Renal pelvis (tissue), 4 donors: ENCODE results near the gene FN3KRP. TPM values are rescaled to one million over a fixed set of nuclear protein-coding genes. Genes with fewer than 3 reads are reported as not detected.
"Not testable (repeated sequence)": the region's sequence is repeated elsewhere in the genome, so short reads cannot be mapped to it uniquely, and the experiment has no call there.

ENCODE experiments used
- DNase-seq: peaks from one replicate; pipeline ENCODE4 v3.0.0-alpha.2; 2013
- polyA plus RNA-seq, 3 donors: library from polyadenylated mRNA; unstranded; fragments of 120-200 nt; gene quantifications; one replicate each; pipeline ENCODE4 v1.2.1, GENCODE V29; 2013; ENCODE audit not compliant: insufficient read length in 3 of 3

Gene FN3KRP
- polyA plus RNA-seq, 3 donors: 48.1 to 52.8 (median 51.8) TPM

DNA sequence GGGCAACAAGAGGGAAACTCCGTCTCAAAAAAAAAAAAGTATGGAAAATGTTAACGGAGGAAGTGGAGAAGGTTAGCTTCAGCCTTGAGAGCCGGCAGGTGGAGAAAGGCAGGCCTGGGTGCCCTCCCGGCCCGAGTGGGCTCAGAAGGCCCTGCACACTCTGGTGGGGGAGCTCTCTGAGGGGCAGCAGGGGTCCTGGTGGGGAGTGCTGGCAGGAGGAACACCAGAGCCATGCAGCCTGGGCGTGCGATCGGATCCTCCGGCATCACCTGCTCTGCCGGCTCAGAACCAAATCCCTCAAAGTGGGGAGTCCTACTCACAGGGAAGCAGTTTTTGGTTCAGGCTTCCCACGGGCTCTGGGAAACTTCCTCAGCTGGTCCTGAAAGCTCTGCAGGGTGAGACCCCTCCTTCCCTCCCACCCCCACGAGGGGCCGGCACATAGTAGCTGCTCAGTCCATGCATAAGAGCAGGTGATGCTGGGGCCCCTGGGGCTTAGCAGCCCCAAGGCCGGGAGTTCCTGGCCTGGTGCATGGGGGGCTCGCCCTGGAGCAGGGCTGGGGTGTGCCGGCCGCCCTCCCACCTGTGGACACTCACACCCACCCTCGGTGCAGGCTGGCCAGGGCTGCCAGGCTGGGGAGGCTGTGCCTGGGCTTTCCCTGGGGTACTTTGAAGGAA lies 20.1 kb downstream of the FN3KRP start:
- no peak for DNase-seq

DNA sequence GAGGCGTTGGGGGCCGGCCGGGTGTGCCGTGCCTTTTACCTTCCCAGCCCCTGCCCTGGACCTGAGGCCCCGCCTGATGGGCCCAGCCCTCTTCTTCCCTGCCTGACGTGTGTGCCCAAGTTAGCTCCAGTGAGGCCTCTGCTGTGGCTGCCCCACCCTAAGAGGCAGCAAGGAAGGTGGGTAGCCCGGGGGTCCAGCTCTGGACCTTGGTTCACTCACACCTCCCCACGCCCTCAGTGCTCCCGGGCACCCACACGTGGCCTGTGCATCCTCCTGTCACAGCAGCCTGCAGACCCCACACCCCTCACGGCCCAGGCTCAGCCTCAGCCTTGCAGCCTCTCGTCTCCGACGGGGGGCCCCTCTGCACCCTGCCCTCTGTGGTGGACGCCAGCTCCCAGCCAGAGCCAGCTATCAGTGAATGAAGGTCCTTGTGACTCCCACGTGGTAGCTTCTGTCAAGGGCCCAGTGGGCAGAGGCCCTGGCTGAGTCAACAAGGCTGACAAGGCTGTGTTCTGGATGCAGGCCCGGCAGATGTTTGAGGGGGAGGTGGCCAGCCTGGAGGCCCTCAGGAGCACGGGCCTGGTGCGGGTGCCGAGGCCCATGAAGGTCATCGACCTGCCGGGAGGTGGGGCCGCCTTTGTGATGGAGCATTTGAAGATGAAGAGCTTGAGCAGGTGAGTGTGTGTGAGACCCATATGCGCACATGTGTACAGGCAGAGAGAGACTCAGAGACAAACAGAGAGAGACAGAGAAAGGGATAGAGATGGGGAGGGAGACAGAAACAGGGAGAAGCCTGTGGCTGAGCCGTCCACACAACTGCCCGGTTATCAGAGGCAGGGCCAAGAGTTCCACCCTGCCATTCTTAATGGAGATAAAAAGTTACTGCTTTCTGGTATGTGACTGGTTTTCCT lies 21.7 kb downstream of the FN3KRP start:
- no peak for DNase-seq

DNA sequence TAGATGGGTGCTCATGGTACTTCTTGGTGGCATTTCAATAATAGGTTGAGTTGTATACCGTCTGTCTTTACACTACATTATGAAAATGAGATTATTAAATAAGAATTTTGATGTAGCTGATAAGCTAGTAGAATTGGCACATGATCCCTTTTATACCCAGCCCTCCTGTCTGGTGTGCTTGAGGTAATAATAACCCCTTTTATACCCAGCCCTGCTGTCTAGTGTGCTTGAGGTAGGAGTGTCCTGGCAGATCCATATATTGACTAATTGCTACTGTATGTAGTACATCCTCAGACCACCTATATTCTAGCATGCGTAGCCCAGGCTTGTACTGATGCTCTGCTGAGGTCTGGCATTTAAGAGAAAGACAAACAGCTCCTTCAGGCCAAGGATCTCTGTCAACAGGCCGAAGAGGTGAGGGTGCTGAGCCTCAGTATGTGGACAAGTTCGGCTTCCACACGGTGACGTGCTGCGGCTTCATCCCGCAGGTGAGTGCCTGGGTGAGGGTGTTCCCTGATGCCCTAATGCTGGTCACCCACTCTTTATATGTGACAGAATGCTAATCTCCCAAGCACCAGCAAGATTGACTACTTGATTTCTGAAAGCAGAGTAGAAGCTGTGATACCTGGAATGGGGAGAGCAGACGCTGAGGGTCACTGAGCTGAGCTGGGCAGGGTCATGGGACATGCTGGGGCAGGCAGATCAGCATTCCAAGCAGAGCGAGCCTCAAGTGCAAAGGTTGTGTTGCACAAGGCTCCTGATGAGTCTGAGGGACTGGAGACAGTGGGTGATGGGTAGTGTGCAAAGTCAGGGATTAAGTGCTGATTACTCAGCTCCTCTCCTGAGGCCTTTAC lies 24.6 kb downstream of the FN3KRP start:
- DNase-seq: no peak

DNA sequence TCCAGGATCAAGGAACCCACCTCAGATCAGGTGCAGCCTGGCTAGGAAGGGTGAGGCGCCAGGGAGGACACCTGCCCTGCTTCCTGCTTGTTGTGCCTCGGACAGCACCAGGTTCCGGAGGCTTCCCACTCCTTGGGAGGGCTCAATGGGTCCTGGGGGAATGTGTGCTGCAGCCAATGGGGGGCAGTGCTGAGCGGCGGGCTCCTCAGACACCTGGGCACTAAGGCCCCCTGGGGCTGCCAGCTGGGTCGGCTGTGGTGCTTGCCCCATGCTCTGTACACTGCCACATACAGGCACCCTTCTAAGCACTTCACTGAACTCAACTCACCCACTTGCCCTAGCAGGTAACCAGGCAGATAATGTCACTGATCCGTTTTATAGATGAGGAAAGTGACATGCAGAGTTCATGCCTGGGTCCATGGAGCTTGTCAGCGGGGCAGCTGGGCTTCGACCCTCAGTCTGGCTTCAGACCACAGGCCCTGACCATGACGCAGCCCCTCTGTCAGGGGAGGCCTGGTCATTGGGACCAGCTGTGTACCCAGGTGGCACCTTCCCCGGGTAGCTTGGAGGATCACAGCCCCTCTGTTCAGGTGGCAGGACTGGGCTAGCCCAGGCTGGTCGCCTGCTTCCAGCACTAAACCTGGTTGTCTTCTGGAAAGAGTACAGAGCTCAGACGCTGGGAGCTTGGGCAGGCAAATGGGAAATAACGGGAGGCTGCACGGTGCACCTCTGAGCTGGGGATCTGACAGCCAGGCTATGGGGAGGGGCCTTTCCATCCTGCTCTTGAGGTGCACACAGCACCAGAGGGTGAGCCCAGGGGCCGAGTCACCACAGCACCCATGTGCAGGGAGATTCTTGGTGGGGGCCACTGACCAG lies 27.1 kb downstream of the FN3KRP start:
- no peak for DNase-seq

DNA sequence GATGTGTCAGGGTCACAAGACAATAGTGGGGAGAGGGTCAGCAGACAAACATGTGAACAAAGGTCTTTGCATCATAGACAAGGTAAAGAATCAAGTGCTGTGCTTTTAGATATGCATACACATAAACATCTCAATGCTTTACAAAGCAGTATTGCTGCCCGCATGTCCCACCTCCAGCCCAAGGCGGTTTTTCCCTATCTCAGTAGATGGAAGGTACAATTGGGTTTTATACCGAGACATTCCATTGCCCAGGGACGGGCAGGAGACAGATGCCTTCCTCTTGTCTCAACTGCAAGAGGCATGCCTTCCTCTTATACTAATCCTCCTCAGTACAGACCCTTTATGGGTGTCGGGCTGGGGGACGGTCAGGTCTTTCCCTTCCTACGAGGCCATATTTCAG lies 28.2 kb downstream of the FN3KRP start:
- not testable (repeated sequence) for DNase-seq

DNA sequence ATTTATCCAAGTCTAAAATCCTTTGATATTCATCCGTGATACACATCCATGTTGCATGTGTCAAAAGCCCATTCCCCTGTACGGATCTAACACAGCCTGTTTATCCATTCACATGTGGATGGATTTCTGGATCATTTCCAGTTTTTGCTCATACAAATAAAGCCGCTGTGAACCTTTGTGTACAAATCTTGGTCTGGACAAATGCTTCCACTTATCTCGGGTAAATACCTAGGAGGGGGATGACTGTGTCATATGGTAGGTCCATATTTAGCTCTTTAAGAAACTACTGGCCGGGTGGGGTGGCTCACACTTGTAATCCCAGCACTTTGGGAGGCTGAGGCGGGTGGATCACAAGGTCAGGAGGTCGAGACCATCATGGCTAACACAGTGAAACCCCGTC lies 29.0 kb downstream of the FN3KRP start:
- DNase-seq: no peak

DNA sequence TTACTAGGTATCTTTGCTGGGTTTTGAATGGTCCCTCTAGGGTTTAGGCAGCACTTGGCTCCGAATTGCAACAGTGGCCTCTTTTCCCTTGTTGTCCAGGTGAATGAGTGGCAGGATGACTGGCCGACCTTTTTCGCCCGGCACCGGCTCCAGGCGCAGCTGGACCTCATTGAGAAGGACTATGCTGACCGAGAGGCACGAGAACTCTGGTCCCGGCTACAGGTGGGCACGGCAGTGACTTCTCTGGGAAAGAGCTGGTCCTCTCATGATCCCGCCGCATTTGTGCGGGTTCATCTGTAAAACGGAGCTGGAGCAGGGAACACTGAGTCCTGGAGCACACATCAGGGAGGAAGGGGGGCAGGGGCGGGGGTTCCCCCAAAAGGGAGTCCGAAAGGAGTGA lies 32.2 kb downstream of the FN3KRP start:
- DNase-seq: no peak

DNA sequence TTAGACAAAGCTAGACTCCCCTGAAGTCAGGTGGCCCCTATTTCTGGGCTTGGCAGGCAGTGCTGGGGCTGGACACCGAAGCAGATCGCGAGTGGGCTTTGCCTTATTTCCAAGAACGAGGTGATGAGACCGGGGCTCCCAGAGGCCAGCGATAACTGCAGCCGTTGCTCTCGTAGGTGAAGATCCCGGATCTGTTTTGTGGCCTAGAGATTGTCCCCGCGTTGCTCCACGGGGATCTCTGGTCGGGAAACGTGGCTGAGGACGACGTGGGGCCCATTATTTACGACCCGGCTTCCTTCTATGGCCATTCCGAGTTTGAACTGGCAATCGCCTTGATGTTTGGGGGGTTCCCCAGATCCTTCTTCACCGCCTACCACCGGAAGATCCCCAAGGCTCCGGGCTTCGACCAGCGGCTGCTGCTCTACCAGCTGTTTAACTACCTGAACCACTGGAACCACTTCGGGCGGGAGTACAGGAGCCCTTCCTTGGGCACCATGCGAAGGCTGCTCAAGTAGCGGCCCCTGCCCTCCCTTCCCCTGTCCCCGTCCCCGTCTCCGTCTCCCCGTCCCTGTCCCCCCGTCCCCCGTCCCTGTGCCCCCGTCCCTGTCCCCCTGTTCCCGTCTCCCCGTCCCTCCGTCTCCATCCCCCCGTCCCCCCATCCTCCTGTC lies 33.9 kb downstream of the FN3KRP start:
- no peak for DNase-seq

DNA sequence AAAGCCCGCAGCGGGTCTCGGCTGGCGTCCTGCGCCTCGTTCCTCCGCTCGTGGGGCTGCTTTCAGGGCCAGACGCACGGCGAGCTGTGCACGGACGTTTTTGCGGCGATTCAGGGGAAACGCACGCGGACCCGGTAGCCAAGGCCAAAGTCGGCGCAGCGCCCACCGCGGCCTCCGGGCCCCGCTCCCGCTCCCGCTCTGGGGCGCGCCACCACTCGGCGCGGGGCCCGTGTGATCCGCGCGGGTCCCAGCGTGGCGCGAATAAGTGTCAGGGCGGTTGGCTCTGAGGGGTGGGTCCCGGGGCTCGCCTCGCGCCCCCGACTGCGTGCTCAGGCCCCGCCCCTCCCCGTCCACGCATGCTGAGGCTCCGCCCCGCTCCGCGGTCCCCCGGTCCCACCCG lies 34.7 kb downstream of the FN3KRP start:
- DNase-seq: peak; percentile 41

DNA sequence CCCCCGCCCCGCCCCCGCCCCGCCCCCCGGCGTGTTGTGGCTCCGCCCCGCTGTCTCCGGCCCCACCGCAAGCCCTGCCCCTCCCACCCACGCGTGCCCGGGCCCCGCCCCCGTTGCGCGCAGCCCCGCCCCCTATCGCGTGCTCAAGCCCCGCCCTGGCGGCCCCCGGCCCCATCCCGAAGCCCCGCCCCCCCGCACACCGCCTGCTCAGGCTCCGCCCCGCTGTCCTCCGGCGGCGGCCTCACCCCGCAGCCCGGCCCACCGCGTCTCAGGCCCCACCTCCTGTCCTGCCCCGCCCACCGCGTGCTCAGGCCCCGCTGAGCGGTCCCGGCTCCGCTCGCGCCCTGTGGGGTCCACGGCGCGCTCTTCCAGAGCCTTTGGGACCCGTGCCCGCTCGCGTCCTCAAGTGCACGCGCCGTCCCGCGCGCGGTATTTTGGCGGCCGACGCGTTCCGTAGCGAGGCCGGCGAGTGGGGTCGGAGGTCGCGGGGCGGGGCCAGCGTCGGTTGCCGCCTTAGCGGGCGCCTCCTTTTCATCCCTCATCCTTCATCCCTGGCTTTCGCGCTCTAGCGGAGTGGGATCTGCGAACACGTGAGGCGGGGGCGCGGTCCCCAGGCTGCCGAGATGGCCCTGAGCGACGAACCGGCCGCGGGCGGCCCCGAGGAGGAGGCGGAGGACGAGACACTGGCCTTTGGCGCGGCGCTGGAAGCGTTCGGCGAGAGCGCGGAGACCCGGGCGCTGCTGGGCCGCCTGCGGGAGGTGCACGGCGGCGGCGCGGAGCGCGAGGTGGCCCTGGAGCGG lies 35.3 kb downstream of the FN3KRP start, which contains the start of gene TBCD:
TBCD (plus strand) TSS at position 495 of the 800 bp plus-strand sequence; CDS start at position 624, 129 bp downstream.
- DNase-seq: peak; percentile 87

DNA sequence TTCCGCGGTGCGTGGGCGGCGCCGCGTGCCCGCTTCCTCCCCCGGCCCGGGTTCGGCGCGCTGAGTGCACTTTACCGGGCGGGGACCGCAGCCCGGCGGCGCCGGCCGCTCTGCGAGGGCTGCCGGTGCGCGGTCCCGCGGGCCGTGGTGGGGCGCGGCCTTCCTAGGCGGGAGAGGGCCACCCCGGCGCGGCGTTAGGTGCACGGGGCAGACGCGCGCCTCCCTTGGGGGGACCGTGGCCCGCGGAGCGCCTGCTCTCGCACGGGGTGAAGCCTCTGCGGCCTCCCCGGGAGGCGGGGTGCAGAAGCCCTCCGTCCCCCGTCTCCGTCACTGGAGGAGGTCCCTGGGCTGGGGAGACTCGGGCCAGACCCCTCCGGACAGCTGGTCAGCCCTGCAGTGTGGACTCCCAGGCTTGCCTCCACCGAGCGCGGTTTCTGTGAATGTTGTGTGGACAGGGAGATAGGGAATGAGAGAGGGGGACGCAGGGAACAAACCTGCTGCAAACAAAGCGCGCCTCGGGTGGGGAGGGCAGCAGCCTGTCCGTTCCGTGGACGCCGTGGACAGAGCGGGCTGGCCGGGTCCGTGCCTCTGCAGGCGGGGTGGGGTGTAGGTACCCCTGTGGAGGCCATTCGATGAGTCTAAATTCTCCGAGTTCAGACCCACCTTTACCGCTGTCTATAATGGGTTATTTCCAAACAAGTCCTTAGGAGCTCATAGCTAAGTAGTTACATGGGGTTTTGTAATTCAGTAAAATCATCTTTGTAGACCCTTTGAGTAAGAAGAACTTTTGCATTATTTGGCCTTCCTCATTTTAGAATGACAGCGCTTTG lies 36.1 kb downstream of the FN3KRP start:
- no peak for DNase-seq

DNA sequence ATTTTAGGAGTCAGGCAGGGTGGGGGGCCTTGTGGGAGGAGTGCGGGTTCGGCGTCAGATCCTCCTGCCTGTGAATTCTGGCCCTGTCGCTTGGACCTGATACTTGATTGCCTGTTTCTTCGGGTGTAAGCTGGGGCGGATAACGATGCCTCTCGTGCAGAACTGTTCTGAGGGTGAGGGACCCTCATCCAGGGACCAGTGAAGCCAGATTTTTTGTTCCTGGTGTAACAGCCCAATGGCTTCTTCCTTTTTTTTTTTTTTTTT lies 36.6 kb downstream of the FN3KRP start:
- DNase-seq: no peak

DNA sequence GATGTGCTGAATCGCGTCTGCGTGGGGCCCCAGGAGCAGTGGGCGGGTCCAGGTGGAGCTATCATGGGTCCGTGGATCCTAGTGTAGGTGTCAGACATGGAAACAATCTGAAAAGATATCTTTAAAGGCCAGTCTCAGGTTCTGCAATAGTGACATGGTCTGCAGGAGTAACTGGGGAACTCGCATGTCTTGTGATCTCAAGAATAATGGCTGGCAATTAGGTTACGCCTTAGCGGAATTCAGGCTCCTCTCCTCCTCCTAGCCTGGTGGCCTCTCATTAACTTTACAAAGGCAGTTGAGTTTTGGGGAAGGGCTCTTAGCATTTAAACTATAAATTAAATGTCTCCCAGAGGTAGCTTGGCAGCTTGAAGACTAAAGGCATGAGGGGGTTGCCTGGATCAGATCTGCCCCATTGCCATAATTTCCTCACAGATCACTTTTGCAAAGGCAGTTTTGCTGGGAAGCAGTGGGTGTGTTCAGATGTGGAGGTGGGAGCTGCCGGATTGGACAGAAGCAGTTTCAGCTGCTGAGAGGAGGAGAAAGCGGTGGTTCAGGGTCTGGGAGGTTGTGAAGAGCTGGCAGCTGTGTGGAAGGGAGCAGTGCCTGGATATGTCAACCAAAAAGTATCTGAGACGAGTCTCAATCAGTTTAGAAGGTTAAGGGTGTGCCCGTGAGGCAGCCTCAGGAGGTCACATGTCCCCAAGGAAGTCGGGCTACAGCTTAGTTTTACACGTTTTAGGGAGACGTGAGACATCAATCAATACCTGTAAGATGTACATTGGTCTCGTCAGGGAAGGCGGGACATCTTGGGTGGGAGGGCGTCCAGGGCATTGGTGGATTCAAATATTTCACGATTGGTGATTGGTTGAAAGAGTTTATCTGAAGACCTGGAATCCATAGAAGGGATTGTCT lies 38.0 kb downstream of the FN3KRP start:
- peak; percentile 49 for DNase-seq

DNA sequence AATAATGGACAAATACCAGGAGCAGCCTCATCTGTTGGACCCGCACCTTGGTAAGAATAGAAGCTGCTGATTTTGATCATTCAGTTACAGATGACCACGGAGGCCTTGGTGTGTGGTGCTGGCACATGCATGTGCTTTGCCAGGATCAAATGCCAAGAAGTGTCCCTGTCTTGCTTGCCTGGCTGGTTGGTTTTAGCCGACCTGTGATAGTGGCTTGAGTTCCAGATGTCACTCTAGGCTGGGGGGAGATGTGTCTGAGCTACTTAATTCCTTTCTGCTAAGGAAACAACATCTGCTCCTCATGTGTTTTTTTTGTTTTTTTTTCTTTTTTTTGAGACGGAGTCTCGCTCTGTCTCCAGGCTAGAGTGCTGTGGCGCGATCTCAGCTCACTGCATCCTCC lies 39.7 kb downstream of the FN3KRP start:
- DNase-seq: no peak

DNA sequence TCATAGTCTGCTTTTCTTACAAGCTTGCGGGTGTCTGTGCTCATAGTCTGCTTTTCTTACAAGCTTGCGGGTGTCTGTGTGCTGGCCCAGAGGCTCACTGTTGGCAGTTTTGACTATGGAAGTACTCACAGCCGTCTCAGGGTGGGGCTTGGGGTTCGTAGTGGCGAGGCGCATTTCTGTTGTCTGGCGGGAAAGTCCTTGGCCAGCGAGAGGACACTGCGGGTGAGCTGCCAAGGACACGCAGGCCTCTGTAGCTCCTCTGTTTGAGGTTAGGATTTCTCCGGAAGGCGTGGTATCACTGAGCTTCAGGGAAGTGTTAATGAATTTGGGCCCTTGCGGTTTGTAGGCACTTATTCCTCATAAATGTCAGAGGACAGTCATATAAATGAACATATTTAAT lies 48.9 kb downstream of the FN3KRP start:
- DNase-seq: no peak

DNA sequence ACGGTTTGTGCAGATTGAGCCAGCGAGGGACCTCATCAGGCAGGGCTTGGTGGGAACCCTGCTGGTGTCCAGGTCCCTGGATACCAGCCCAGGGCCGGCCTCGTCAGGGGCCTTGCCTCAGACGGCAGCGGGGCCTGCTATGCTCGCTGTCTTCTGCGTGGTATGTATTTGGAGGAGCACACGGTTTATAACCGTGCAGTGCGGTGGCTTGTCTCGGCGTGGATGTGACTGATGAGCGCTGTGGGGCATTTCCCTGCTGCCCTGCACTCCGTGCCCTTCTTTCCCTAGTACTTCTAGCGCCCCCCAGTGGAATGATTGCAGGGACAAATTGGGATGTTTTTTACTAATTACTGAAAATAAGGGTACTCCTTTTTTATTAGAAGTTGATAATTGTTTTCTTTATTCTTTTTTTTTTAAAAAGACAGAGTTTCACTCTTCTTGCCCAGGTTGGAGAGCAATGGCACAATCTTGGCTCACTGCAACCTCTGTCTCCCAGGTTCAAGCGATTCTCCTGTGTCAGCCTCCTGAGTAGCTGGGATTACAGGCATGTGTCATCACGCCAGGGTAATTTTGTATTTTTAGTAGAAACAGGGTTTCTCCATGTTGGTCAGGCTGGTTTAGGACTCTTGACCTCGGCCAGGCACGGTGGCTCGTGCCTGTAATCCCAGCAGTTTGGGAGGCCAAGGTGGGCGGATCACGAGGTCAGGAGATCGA lies 50.7 kb downstream of the FN3KRP start:
- DNase-seq: no peak

DNA sequence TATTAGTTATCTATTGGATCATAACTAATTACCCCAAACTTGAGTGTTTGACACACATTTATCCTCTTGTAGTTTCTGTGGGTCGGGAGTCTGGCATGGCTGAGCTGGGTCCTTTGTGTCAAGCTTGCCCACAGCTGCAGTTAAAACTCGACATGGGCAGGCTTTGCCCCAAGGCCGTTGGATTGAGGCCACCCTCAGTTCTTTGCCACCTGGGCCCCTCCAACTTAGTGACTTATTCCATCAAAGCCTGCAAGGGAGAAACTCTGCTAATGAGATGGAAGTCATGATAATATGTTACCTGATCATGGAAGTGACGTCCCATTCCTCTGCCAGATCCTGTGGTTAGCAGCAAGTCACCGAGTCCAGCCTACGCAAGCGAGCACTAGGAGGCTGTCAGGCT lies 52.5 kb downstream of the FN3KRP start:
- no peak for DNase-seq
